ENCODE measurements around the gene ARAP1.

DNA sequence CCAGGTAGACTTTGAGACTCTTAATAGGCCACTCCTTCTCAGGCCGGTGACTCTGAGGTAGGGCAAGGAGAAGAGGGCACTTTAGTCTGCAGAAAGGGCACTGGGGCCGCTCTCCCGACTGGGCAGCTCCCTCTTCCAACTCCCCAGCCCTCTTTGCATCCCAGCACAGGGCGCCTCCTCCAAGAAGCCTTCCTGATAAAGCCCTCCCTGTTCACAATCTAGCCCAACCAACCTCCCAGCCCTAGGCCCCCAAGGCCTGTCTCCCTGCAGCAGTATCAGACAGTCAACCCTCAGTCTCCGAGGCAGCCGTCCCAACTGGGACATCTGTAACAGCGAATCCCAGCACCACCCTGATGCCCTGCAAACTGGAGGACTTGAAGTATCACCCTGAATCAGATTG lies 63.7 kb downstream of the ARAP1 start:
- TF ChIP-seq, protein P1, sequence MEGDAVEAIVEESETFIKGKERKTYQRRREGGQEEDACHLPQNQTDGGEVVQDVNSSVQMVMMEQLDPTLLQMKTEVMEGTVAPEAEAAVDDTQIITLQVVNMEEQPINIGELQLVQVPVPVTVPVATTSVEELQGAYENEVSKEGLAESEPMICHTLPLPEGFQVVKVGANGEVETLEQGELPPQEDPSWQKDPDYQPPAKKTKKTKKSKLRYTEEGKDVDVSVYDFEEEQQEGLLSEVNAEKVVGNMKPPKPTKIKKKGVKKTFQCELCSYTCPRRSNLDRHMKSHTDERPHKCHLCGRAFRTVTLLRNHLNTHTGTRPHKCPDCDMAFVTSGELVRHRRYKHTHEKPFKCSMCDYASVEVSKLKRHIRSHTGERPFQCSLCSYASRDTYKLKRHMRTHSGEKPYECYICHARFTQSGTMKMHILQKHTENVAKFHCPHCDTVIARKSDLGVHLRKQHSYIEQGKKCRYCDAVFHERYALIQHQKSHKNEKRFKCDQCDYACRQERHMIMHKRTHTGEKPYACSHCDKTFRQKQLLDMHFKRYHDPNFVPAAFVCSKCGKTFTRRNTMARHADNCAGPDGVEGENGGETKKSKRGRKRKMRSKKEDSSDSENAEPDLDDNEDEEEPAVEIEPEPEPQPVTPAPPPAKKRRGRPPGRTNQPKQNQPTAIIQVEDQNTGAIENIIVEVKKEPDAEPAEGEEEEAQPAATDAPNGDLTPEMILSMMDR (IDR thresholded peaks at IDR 0.05), result no peak
- no peak for TF ChIP-seq POLR2A (IDR thresholded peaks at IDR 0.05)

Measured in sigmoid colon (tissue), 3 donors.